IMR-90 (cell line): ENCODE results near the gene PDZD2. TPM values are rescaled to one million over a fixed set of nuclear protein-coding genes. Genes with fewer than 3 reads are reported as not detected.

ENCODE experiments used
- ATAC-seq: fragments of 200-7000 bp; cut with Tn5 transposase; 2 replicates; pipeline ENCODE4 v1.9.1; 2020; ENCODE audit warnings: low read depth, mild to moderate bottlenecking, moderate library complexity
- BruUV-seq: library from RNA; stranded (reverse); fragments of 400-500 nt; replicated peaks from 2 replicates; lab custom pipeline; 2021; lab: Mats Ljungman, UMichigan
- CTCF ChIA-PET: fragments of 300-600 bp; formaldehyde crosslinking; extraction: SDS; loops from one replicate; lab custom pipeline; 2021; ENCODE audit warnings: antibody characterized with exemption; lab: Yijun Ruan, JAX
- POLR2A ChIA-PET: fragments of 300-600 bp; sonication (Branson Sonifier 250); formaldehyde crosslinking; loops from one replicate; lab custom pipeline; 2022; ENCODE audit warnings: antibody characterized with exemption; ENCODE audit not compliant: unreplicated experiment; lab: Charles Lee
- DNase-seq: peaks from one replicate; pipeline ENCODE4 v3.0.0; 2013
- H2AFZ ChIP-seq: replicated peaks from 2 replicates; pipeline ENCODE3; 2013; ENCODE audit warnings: low read length, mild to moderate bottlenecking; ENCODE audit not compliant: poor library complexity
- H2AK5ac ChIP-seq: 2 replicates; pipeline ENCODE4 v1.6.1; 2013; ENCODE audit warnings: low read depth, low read length, inconsistent platforms
- H2AK9ac ChIP-seq: replicated peaks from 2 replicates; pipeline ENCODE3; 2013; ENCODE audit warnings: mild to moderate bottlenecking, low read depth, low read length, moderate library complexity; ENCODE audit not compliant: poor library complexity
- H2BK120ac ChIP-seq: 2 replicates; pipeline ENCODE4 v1.6.1; 2013; ENCODE audit warnings: low read depth, low read length, inconsistent platforms
- H2BK15ac ChIP-seq: 3 replicates; pipeline ENCODE4 v1.6.1; 2013; ENCODE audit warnings: low read depth, low read length, inconsistent platforms
- H2BK20ac ChIP-seq: 2 replicates; pipeline ENCODE4 v1.6.1; 2013; ENCODE audit warnings: low read depth, mild to moderate bottlenecking, inconsistent platforms, low read length, moderate library complexity
- H2BK5ac ChIP-seq: 2 replicates; pipeline ENCODE4 v1.6.1; 2013; ENCODE audit warnings: mild to moderate bottlenecking, low read depth, low read length, inconsistent platforms; ENCODE audit not compliant: poor library complexity, severe bottlenecking
- H3K14ac ChIP-seq: replicated peaks from 2 replicates; pipeline ENCODE4 v1.6.1; 2013; ENCODE audit warnings: low read depth, low read length, inconsistent platforms
- H3K18ac ChIP-seq: 2 replicates; pipeline ENCODE4 v1.6.1; 2013; ENCODE audit warnings: low read depth, low read length, control low read depth
- H3K23ac ChIP-seq: 2 replicates; pipeline ENCODE4 v1.6.1; 2013; ENCODE audit warnings: low read depth, low read length, inconsistent platforms
- H3K27ac ChIP-seq: 2 replicates; pipeline ENCODE4 v1.5.1; 2013; ENCODE audit warnings: mild to moderate bottlenecking, control low read depth, low read length; ENCODE audit not compliant: insufficient read depth
- H3K27me3 ChIP-seq: 2 replicates; pipeline ENCODE4 v1.6.1; 2013; ENCODE audit warnings: low read length; ENCODE audit not compliant: control insufficient read depth, insufficient read depth
- H3K36me3 ChIP-seq: 2 replicates; pipeline ENCODE4 v1.6.1; 2013; ENCODE audit warnings: low read length, mixed read lengths; ENCODE audit not compliant: control insufficient read depth, insufficient read depth
- H3K4ac ChIP-seq: 2 replicates; pipeline ENCODE4 v1.6.1; 2013; ENCODE audit warnings: low read depth, low read length, inconsistent platforms
- H3K4me1 ChIP-seq: 2 replicates; pipeline ENCODE4 v1.6.1; 2013; ENCODE audit warnings: low read length, mixed read lengths; ENCODE audit not compliant: control insufficient read depth, insufficient read depth
- H3K4me2 ChIP-seq: 2 replicates; pipeline ENCODE4 v1.6.1; 2013; ENCODE audit warnings: low read depth, mild to moderate bottlenecking, control low read depth, low read length, moderate library complexity
- H3K4me3 ChIP-seq: 2 replicates; pipeline ENCODE4 v1.5.1; 2013; ENCODE audit warnings: low read depth, mild to moderate bottlenecking, control low read depth, low read length, moderate library complexity; ENCODE audit not compliant: insufficient read depth
- H3K56ac ChIP-seq: 2 replicates; pipeline ENCODE4 v1.6.1; 2013; ENCODE audit warnings: low read length, inconsistent platforms; ENCODE audit not compliant: insufficient read depth; ENCODE audit errors: extremely low read depth
- H3K79me1 ChIP-seq, 2 experiments: 2 replicates each; pipeline ENCODE4 v1.6.1; 2013; ENCODE audit warnings: low read length in 2 of 2, inconsistent platforms in 1 of 2, low read depth in 1 of 2
- H3K9ac ChIP-seq: 2 replicates; pipeline ENCODE4 v1.6.1; 2013; ENCODE audit warnings: low read depth, low read length, control low read depth
- H3K9me1 ChIP-seq: 2 replicates; pipeline ENCODE4 v1.6.1; 2013; ENCODE audit warnings: low read length, inconsistent platforms; ENCODE audit not compliant: insufficient read depth
- H3K9me3 ChIP-seq: 2 replicates; pipeline ENCODE4 v1.6.1; 2013; ENCODE audit warnings: low read length; ENCODE audit not compliant: control insufficient read depth, insufficient read depth
- H4K20me1 ChIP-seq: 2 replicates; pipeline ENCODE4 v1.6.1; 2013; ENCODE audit warnings: low read length, inconsistent platforms; ENCODE audit not compliant: insufficient read depth
- H4K5ac ChIP-seq: 2 replicates; pipeline ENCODE4 v1.6.1; 2013; ENCODE audit warnings: mild to moderate bottlenecking, low read depth, low read length, control low read depth
- H4K8ac ChIP-seq, 2 experiments: 2 replicates each; pipeline ENCODE4 v1.6.1; 2013; ENCODE audit warnings: low read depth in 2 of 2, low read length in 2 of 2, control low read depth in 1 of 2, inconsistent platforms in 1 of 2
- H4K91ac ChIP-seq: 2 replicates; pipeline ENCODE4 v1.6.1; 2013; ENCODE audit warnings: low read depth, low read length, inconsistent platforms; ENCODE audit not compliant: insufficient read depth
- BHLHE40 ChIP-seq: fragments of 150-350 bp; IDR thresholded peaks from 2 replicates; pipeline ENCODE4 v1.6.1; 2016; ENCODE audit warnings: mild to moderate bottlenecking, low read depth, low read length
- CEBPB ChIP-seq: IDR thresholded peaks from 2 replicates; pipeline ENCODE4 v1.6.1; 2012; ENCODE audit warnings: low read depth, low read length, improper control_type of control experiment
- CHD1 ChIP-seq: IDR thresholded peaks from 2 replicates; pipeline ENCODE4 v1.6.1; 2012; ENCODE audit warnings: low read depth, low read length, improper control_type of control experiment
- CTCF ChIP-seq: conservative IDR thresholded peaks from 2 replicates; pipeline ENCODE4 v1.5.1; 2012; ENCODE audit warnings: mild to moderate bottlenecking, low read depth, low read length, improper control_type of control experiment
- ELK1 ChIP-seq: fragments of 150-350 bp; IDR thresholded peaks from 2 replicates; pipeline ENCODE4 v1.6.1; 2016; ENCODE audit warnings: low read depth, mild to moderate bottlenecking, low read length, moderate library complexity, borderline replicate concordance
- FOS ChIP-seq: fragments of 150-350 bp; IDR thresholded peaks from 2 replicates; pipeline ENCODE4 v1.6.1; 2016; ENCODE audit warnings: low read depth, low read length
- MAFK ChIP-seq: IDR thresholded peaks from 2 replicates; pipeline ENCODE4 v1.6.1; 2012; ENCODE audit warnings: low read depth, low read length, improper control_type of control experiment
- MAZ ChIP-seq: IDR thresholded peaks from 2 replicates; pipeline ENCODE4 v1.6.1; 2012; ENCODE audit warnings: low read depth, mild to moderate bottlenecking, low read length, improper control_type of control experiment, moderate library complexity, borderline replicate concordance
- MXI1 ChIP-seq: IDR thresholded peaks from 2 replicates; pipeline ENCODE4 v1.6.1; 2012; ENCODE audit warnings: low read depth, mild to moderate bottlenecking, low read length, moderate library complexity, borderline replicate concordance
- NFE2L2 ChIP-seq: fragments of 150-350 bp; IDR thresholded peaks from 2 replicates; pipeline ENCODE4 v1.6.1; 2016; ENCODE audit warnings: low read depth, mild to moderate bottlenecking, low read length
- POLR2A ChIP-seq: IDR thresholded peaks from 2 replicates; pipeline ENCODE4 v1.6.1; 2012; ENCODE audit warnings: mild to moderate bottlenecking, low read depth, low read length
- RAD21 ChIP-seq: IDR thresholded peaks from 2 replicates; pipeline ENCODE4 v1.6.1; 2012; ENCODE audit warnings: low read length, improper control_type of control experiment
- RCOR1 ChIP-seq: IDR thresholded peaks from 2 replicates; pipeline ENCODE4 v1.6.1; 2012; ENCODE audit warnings: mild to moderate bottlenecking, low read length, improper control_type of control experiment; ENCODE audit not compliant: insufficient replicate concordance
- RFX5 ChIP-seq: IDR thresholded peaks from 2 replicates; pipeline ENCODE4 v1.8.0; 2012; ENCODE audit warnings: low read depth, mild to moderate bottlenecking, low read length, moderate library complexity
- SMC3 ChIP-seq: fragments of 150-350 bp; IDR thresholded peaks from 2 replicates; pipeline ENCODE4 v1.6.1; 2016; ENCODE audit warnings: low read depth, mild to moderate bottlenecking, antibody characterized with exemption, low read length, moderate library complexity
- USF2 ChIP-seq: fragments of 150-350 bp; IDR thresholded peaks from 2 replicates; pipeline ENCODE4 v1.6.1; 2017; ENCODE audit warnings: mild to moderate bottlenecking, antibody characterized with exemption, low read length, low read depth
- WGBS, 2 experiments: methylation state at CpG; one replicate each; pipeline versions ENCODE4 v1.1.5 to v1.1.7; 2013; ENCODE audit warnings: missing lambda C conversion rate in 2 of 2; ENCODE audit not compliant: insufficient read length in 1 of 2; ENCODE audit errors: extremely low coverage in 2 of 2; 5-methylcytosine and 5-hydroxymethylcytosine counted together
- dilution Hi-C: fragments of 300-500 bp; cut with HindIII; formaldehyde crosslinking; loops from one replicate; pipeline ENCODE4 v1.14.3; 2018; ENCODE audit warnings: low sequenced_read_pairs; ENCODE audit not compliant: unreplicated experiment
- in situ Hi-C: fragments of 300-500 bp; cut with MboI; formaldehyde crosslinking; loops from 3 replicates; pipeline ENCODE4 v1.14.3; 2019; ENCODE audit warnings: low sequenced_read_pairs, inconsistent platforms, mixed read lengths
- intact Hi-C: fragments of 100-400 bp; cut with micrococcal nuclease; formaldehyde crosslinking; loops from 2 replicates; pipeline ENCODE4 v1.10.0; 2022
- polyA plus RNA-seq, 3 experiments: library from polyadenylated mRNA; depleted of rRNA; stranded (reverse); fragments of >200 nt; gene quantifications; 2 replicates each; pipeline ENCODE4 v1.2.3, GENCODE V29; 2012; ENCODE audit warnings: low replicate concordance in 1 of 3
- total RNA-seq: library from RNA; depleted of rRNA; stranded (reverse); fragments of >200 nt; gene quantifications from 2 replicates; pipeline ENCODE4 v1.2.3, GENCODE V29; 2012

The PDZD2 gene
- total and polyA plus RNA-seq, 2 of the 4 experiments (the other 2 are of a cell fraction), result under 0.01 to 0.02 TPM

GRCh38 chr5:32127711-32128110 is 488.8 kb downstream of the PDZD2 start:
- no peak overlapping the region for H2BK120ac ChIP-seq
- H2AK9ac ChIP-seq, result peak overlapping the region; percentile 30
- H3K14ac ChIP-seq, result no peak overlapping the region
- DNase-seq, result no peak
- no peak overlapping the region for H3K18ac ChIP-seq
- H2BK20ac ChIP-seq, result no peak overlapping the region
- no peak overlapping the region for H2AK5ac ChIP-seq
- H3K4ac ChIP-seq, result no peak overlapping the region; the same call in 1 of the 2 replicates
- in situ Hi-C loops, result no loop called here
- no peak for TF ChIP-seq MAFK
- no peak for TF ChIP-seq ELK1
- no peak for TF ChIP-seq FOS
- TF ChIP-seq BHLHE40, result no peak
- TF ChIP-seq RFX5, result no peak
- TF ChIP-seq CTCF, result no peak
- TF ChIP-seq RCOR1, result no peak
- no peak for TF ChIP-seq SMC3
- no peak for TF ChIP-seq POLR2A
- TF ChIP-seq MXI1, result no peak
- no peak for TF ChIP-seq CEBPB
- TF ChIP-seq RAD21, result no peak
- no peak for TF ChIP-seq USF2
- no peak for TF ChIP-seq CHD1
- TF ChIP-seq MAZ, result no peak
- no peak for TF ChIP-seq NFE2L2
- H2AFZ ChIP-seq, result no peak overlapping the region
- no peak overlapping the region for H2BK15ac ChIP-seq
- no peak overlapping the region for H3K9ac ChIP-seq
- no peak overlapping the region for H3K4me3 ChIP-seq
- ChIA-PET POLR2A (no interaction called here), CTCF (no interaction called here)
- H2BK5ac ChIP-seq, result no peak overlapping the region
- peaks cover 3% of the 10 kb centered on the region; the same call in 1 of the 2 replicates for H3K9me1 ChIP-seq
- 0 out of 4 replicates have a peak overlapping the region, but pooled peaks of 1 of the 2 experiments have one; percentile 14 for H4K8ac ChIP-seq
- H3K4me2 ChIP-seq, result no peak overlapping the region
- peaks cover 58% of the 10 kb centered on the region for H4K20me1 ChIP-seq
- H4K91ac ChIP-seq, result no peak overlapping the region
- H3K36me3 ChIP-seq, result peaks cover 22% of the 10 kb centered on the region
- H4K5ac ChIP-seq, result no peak overlapping the region; the same call in 1 of the 2 replicates
- peaks cover 2% of the 10 kb centered on the region; the same call in 1 of the 2 replicates for H3K4me1 ChIP-seq
- H3K79me1 ChIP-seq, result peaks cover 32 to 67% of the 10 kb centered on the region in 2 experiments
- no TSS peak for BruUV-seq
- no peaks in the 10 kb centered on the region for H3K27me3 ChIP-seq
- no peak overlapping the region for H3K27ac ChIP-seq
- H3K56ac ChIP-seq, result no peak overlapping the region
- no peak for ATAC-seq
- no CpG with 5 or more reads among the region's 3 CpGs for WGBS, 2 experiments
- dilution Hi-C loops, result no loop called here
- intact Hi-C loops, result no loop called here
- H3K9me3 ChIP-seq, result no peaks in the 10 kb centered on the region
- peak overlapping the region; percentile 60; the same call in 1 of the 2 replicates for H3K23ac ChIP-seq
